Astrocyte of the spinal cord (primary cell): ENCODE data around the gene DKK2.

Experiments
- DNase-seq: peaks from one replicate; pipeline ENCODE4 v3.0.0; 2011; ENCODE audit warnings: low read depth, low spot score
- H3K4me3 ChIP-seq: 2 replicates; pipeline ENCODE4 v1.5.1; 2011; ENCODE audit warnings: low read depth, mild to moderate bottlenecking, low read length, moderate library complexity
- in situ Hi-C: cut with HindIII; loops from 2 replicates; pipeline ENCODE4 v1.10.0; 2017; ENCODE audit warnings: low sequenced_read_pairs
- TF ChIP-seq, protein P1 (sequence below): IDR thresholded peaks from 2 replicates; pipeline ENCODE4 v1.5.1; 2012; ENCODE audit warnings: low read depth, mild to moderate bottlenecking, low read length, inconsistent platforms

DKK2 gene

DNA sequence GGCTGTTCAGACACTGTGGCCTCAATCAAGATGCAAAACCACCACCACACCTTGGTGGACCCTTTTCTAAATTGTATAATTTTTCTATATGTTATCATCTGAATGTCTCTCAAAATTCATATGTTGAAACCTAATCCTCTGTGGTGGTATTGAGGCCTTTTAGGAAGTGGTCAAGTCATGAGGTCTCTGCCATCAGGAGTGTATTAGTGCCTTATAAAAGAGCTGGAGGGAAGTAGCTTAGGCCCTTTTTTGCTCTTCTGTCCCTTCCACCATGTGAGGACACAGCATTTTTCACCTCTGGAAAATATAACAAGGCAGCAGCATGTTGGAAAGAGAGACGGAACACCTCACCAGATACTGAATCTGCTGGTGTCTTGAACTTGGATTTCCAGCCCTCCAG lies 30.5 kb upstream of the DKK2 start:
- in situ Hi-C loops, result no loop called here
- TF ChIP-seq, protein P1, sequence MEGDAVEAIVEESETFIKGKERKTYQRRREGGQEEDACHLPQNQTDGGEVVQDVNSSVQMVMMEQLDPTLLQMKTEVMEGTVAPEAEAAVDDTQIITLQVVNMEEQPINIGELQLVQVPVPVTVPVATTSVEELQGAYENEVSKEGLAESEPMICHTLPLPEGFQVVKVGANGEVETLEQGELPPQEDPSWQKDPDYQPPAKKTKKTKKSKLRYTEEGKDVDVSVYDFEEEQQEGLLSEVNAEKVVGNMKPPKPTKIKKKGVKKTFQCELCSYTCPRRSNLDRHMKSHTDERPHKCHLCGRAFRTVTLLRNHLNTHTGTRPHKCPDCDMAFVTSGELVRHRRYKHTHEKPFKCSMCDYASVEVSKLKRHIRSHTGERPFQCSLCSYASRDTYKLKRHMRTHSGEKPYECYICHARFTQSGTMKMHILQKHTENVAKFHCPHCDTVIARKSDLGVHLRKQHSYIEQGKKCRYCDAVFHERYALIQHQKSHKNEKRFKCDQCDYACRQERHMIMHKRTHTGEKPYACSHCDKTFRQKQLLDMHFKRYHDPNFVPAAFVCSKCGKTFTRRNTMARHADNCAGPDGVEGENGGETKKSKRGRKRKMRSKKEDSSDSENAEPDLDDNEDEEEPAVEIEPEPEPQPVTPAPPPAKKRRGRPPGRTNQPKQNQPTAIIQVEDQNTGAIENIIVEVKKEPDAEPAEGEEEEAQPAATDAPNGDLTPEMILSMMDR, result no peak
- H3K4me3 ChIP-seq, result no peak overlapping the region
- DNase-seq, result no peak

DNA sequence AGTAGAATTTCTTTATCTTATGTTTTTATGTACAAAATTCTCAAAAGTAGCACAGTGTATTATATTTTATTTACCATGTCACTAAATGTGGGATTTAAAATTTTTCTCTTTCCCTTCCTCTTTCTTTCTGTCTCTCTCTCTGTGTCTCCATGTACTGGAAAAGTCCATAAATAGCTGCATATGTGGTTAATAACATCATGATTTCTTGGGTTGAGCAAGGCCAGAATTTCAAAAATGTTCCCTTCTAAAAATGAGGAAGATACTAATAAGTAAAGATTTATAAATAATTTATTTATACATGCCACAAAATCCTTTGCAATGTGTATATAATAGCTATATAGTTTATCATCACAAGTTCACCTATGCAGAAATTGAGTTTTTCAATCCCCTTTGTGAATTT lies 29.1 kb upstream of the DKK2 start:
- DNase-seq, result no peak
- TF ChIP-seq, protein P1, result no peak
- in situ Hi-C loops, result no loop called here
- H3K4me3 ChIP-seq, result no peak overlapping the region

- no peak overlapping the region for H3K4me3 ChIP-seq
- in situ Hi-C loops, result no loop called here
- TF ChIP-seq, protein P1, result no peak
- DNase-seq, result no peak
Observed at GRCh38 chr4:107060388-107060787, 24.3 kb upstream of the DKK2 start.

DNA sequence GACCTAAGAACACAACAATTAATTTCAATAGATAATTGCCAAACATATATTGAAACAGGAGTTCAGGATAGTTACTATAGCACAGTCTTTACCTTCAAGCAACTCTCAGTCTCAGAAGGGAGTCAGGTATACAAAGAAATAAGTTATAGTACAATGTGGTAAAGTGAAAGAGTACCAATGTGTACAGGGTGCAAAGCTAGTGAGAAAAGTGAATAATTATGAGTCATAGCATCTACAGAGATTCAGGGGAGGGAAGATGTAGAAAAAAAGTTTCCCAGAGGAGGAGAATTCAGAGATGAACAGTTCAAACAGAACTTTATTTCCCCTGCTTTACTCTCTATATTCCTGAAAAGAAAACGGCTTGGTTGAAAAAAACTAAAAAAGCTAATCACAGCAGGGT lies 22.7 kb upstream of the DKK2 start:
- in situ Hi-C loops, result no loop called here
- DNase-seq, result peak; percentile 49
- H3K4me3 ChIP-seq, result no peak overlapping the region
- TF ChIP-seq, protein P1, result no peak

DNA sequence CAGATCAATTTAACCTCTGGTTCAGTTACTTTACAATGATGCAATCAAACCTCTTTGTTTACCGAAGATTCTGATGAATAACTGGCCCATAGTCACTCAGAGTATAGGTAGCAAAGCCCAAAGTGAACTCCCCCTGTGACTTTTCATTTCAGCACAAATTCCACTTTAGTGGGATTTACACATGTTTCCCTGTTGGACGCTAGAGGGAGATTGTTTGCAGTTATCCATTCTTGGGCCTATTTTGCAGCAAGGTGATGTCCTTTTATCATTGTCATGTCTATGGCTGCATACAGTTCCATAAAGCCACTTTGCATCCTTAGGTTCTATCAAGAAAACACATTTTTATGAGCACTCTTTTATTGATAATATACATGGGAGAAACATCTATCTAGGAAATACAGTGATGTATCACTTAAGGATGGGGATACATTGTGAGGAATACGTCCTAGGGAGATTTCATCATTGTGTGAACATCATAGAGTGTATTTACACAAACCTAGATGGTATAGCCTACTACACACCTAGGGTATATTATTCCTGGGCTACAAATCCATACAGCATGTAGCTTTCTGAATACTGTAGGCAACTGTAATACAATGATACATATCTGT lies 14.5 kb upstream of the DKK2 start:
- H3K4me3 ChIP-seq, result no peak overlapping the region
- in situ Hi-C loops, result no loop called here
- TF ChIP-seq, protein P1, result peak; percentile 77
- no peak for DNase-seq

- no peak for DNase-seq
- TF ChIP-seq, protein P1, result no peak
- in situ Hi-C loops, result no loop called here
- no peak overlapping the region for H3K4me3 ChIP-seq
Observed at GRCh38 chr4:107046261-107046660, 10.1 kb upstream of the DKK2 start.

- TF ChIP-seq, protein P1, result peak; percentile 19
- in situ Hi-C loops, result no loop called here
- DNase-seq, result no peak
- H3K4me3 ChIP-seq, result no peak overlapping the region
Observed at GRCh38 chr4:107044170-107044569, 8.1 kb upstream of the DKK2 start.
